H9 (cell line): Measurements from ENCODE around the gene AKR1B15. TPM values are rescaled to one million over a fixed set of nuclear protein-coding genes. Genes with fewer than 3 reads are reported as not detected.

Source experiments
- DNase-seq: peaks from one replicate; pipeline ENCODE4 v3.0.0-alpha.2; 2017
- H2AFZ ChIP-seq: one replicate; pipeline ENCODE4 v1.6.1; 2013; ENCODE audit warnings: mild to moderate bottlenecking, low read length, control low read depth, moderate library complexity
- H2AK5ac ChIP-seq: 2 replicates; pipeline ENCODE4 v1.6.1; 2013; ENCODE audit warnings: low read length, control low read depth, mixed read lengths; ENCODE audit not compliant: insufficient read length
- H2BK120ac ChIP-seq: one replicate; pipeline ENCODE4 v1.6.1; 2013; ENCODE audit warnings: low read depth, mild to moderate bottlenecking, low read length, control low read depth, inconsistent platforms; ENCODE audit not compliant: poor library complexity, severe bottlenecking
- H2BK12ac ChIP-seq: 2 replicates; pipeline ENCODE4 v1.6.1; 2013; ENCODE audit warnings: low read length, control low read depth, mixed read lengths, low read depth; ENCODE audit not compliant: insufficient read length
- H2BK15ac ChIP-seq: 2 replicates; pipeline ENCODE4 v1.6.1; 2013; ENCODE audit warnings: low read depth, low read length, control low read depth
- H2BK20ac ChIP-seq: one replicate; pipeline ENCODE4 v1.6.1; 2013; ENCODE audit warnings: low read depth, mild to moderate bottlenecking, low read length, control low read depth, inconsistent platforms; ENCODE audit not compliant: poor library complexity, severe bottlenecking
- H2BK5ac ChIP-seq: 2 replicates; pipeline ENCODE4 v1.6.1; 2013; ENCODE audit warnings: low read length, control low read depth, mixed read lengths; ENCODE audit not compliant: insufficient read length
- H3K14ac ChIP-seq: 2 replicates; pipeline ENCODE4 v1.6.1; 2013; ENCODE audit warnings: low read length, control low read depth; ENCODE audit not compliant: insufficient read depth
- H3K18ac ChIP-seq: 2 replicates; pipeline ENCODE4 v1.6.1; 2013; ENCODE audit warnings: low read depth, mild to moderate bottlenecking, mixed read lengths, low read length, control low read depth; ENCODE audit not compliant: insufficient read length
- H3K23ac ChIP-seq: 2 replicates; pipeline ENCODE4 v1.6.1; 2013; ENCODE audit warnings: low read length, control low read depth, mixed read lengths, low read depth; ENCODE audit not compliant: insufficient read length
- H3K23me2 ChIP-seq: 2 replicates; pipeline ENCODE4 v1.6.1; 2013; ENCODE audit warnings: low read depth, mild to moderate bottlenecking, mixed read lengths, low read length, control low read depth; ENCODE audit not compliant: insufficient read length, poor library complexity, severe bottlenecking
- H3K27ac ChIP-seq: 2 replicates; pipeline ENCODE4 v1.5.1; 2013; ENCODE audit warnings: low read length, control low read depth, mixed read lengths, low read depth; ENCODE audit not compliant: insufficient read length
- H3K27me3 ChIP-seq: 2 replicates; pipeline ENCODE4 v1.6.1; 2013; ENCODE audit warnings: low read length, control low read depth, inconsistent platforms; ENCODE audit not compliant: insufficient read depth
- H3K4ac ChIP-seq: 2 replicates; pipeline ENCODE4 v1.6.1; 2013; ENCODE audit warnings: low read depth, mild to moderate bottlenecking, control low read depth, inconsistent platforms, low read length, moderate library complexity
- H3K4me1 ChIP-seq: 2 replicates; pipeline ENCODE4 v1.6.1; 2013; ENCODE audit warnings: low read length, control low read depth, inconsistent platforms; ENCODE audit not compliant: insufficient read depth
- H3K4me2 ChIP-seq: 2 replicates; pipeline ENCODE4 v1.6.1; 2013; ENCODE audit warnings: low read length, control low read depth, mixed read lengths; ENCODE audit not compliant: insufficient read length, insufficient read depth
- H3K56ac ChIP-seq: 2 replicates; pipeline ENCODE4 v1.6.1; 2013; ENCODE audit warnings: low read depth, mild to moderate bottlenecking, mixed read lengths, low read length, control low read depth; ENCODE audit not compliant: insufficient read length
- H3K79me1 ChIP-seq: 2 replicates; pipeline ENCODE4 v1.6.1; 2013; ENCODE audit warnings: low read depth, mild to moderate bottlenecking, moderate library complexity, low read length, control low read depth, inconsistent platforms; ENCODE audit not compliant: insufficient read depth, poor library complexity, severe bottlenecking
- H3K79me2 ChIP-seq: 2 replicates; pipeline ENCODE4 v1.6.1; 2013; ENCODE audit warnings: low read length, control low read depth, inconsistent platforms; ENCODE audit not compliant: insufficient read depth
- H3K9ac ChIP-seq: 2 replicates; pipeline ENCODE4 v1.6.1; 2013; ENCODE audit warnings: low read length, control low read depth, mixed read lengths; ENCODE audit not compliant: insufficient read length; ENCODE audit errors: extremely low read depth
- H3K9me3 ChIP-seq: one replicate; pipeline ENCODE4 v1.6.1; 2013; ENCODE audit warnings: low read depth, low read length, inconsistent platforms; ENCODE audit not compliant: control insufficient read depth
- H3T11ph ChIP-seq: one replicate; pipeline ENCODE4 v1.6.1; 2013; ENCODE audit warnings: mild to moderate bottlenecking, low read length, control low read depth, inconsistent platforms
- H4K20me1 ChIP-seq: one replicate; pipeline ENCODE4 v1.6.1; 2013; ENCODE audit not compliant: control insufficient read depth, insufficient read length, insufficient read depth
- H4K5ac ChIP-seq: 2 replicates; pipeline ENCODE4 v1.6.1; 2013; ENCODE audit warnings: low read depth, mild to moderate bottlenecking, mixed read lengths, low read length, control low read depth; ENCODE audit not compliant: insufficient read length
- H4K8ac ChIP-seq: replicated peaks from 2 replicates; pipeline ENCODE4 v1.6.1; 2013; ENCODE audit warnings: low read length, control low read depth, mixed read lengths, low read depth; ENCODE audit not compliant: insufficient read length
- H4K91ac ChIP-seq: 2 replicates; pipeline ENCODE4 v1.6.1; 2013; ENCODE audit warnings: low read depth, mild to moderate bottlenecking, moderate library complexity, mixed read lengths, low read length, control low read depth; ENCODE audit not compliant: insufficient read length
- H3K27ac Mint-ChIP-seq, 3 experiments: 2 replicates in 2 of 3; 3 replicates in 1 of 3; pipeline ENCODE4 v1.8.0; 2020 to 2021; ENCODE audit warnings: mixed read lengths in 3 of 3, mild to moderate bottlenecking in 1 of 3, moderate library complexity in 1 of 3
- H3K27me3 Mint-ChIP-seq: 2 replicates; pipeline ENCODE4 v1.8.0; 2021; ENCODE audit warnings: low read depth, mild to moderate bottlenecking, moderate library complexity, mixed read lengths
- H3K36me3 Mint-ChIP-seq, 3 experiments: 2 replicates in 2 of 3; 3 replicates in 1 of 3; pipeline ENCODE4 v1.8.0; 2020 to 2021; ENCODE audit warnings: low read depth in 3 of 3, mixed read lengths in 3 of 3; ENCODE audit not compliant: insufficient read depth in 1 of 3
- H3K4me1 Mint-ChIP-seq, 2 experiments: 2 replicates each; pipeline ENCODE4 v1.8.0; 2020; ENCODE audit warnings: mixed read lengths in 2 of 2
- H3K4me3 Mint-ChIP-seq, 2 experiments: 2 replicates in 1 of 2; 3 replicates in 1 of 2; pipeline ENCODE4 v1.8.0; 2020 to 2021; ENCODE audit warnings: mild to moderate bottlenecking in 2 of 2, mixed read lengths in 2 of 2, moderate library complexity in 1 of 2
- H3K9me3 Mint-ChIP-seq, 2 experiments: 2 replicates in 1 of 2; 3 replicates in 1 of 2; pipeline ENCODE4 v1.8.0; 2020; ENCODE audit warnings: mild to moderate bottlenecking in 2 of 2, mixed read lengths in 2 of 2, moderate library complexity in 1 of 2
- WGBS: extraction: QIAGEN DNeasy Blood & Tissue Kit; methylation state at CpG from one replicate; pipeline ENCODE4 v1.1.7; 2013; ENCODE audit warnings: missing lambda C conversion rate, low lambda C conversion rate, mixed read lengths; ENCODE audit not compliant: insufficient read length; ENCODE audit errors: extremely low coverage; 5-methylcytosine and 5-hydroxymethylcytosine counted together
- total RNA-seq: library from RNA; stranded (reverse); gene quantifications from 2 replicates; pipeline ENCODE4 v1.2.1, GENCODE V29; 2021
- TF ChIP-seq, protein P1 (sequence below): fragments of 200-600 bp; sonication (generic); conservative IDR thresholded peaks from 3 replicates; pipeline ENCODE4 v1.8.0; 2021; ENCODE audit warnings: antibody characterized with exemption, mild to moderate bottlenecking

The AKR1B15 gene
- total RNA-seq, 1 experiment from 2014 or later = not detected

- Histone ChIP-seq H3K79me2 (no peaks in the 10 kb centered on the region), H3K23me2 (no peaks in the 10 kb centered on the region), H3K79me1 (no peaks in the 10 kb centered on the region), H2AK5ac (no peak overlapping the region), H3K27ac (no peak overlapping the region), H3K4me1 (no peaks in the 10 kb centered on the region), H4K91ac (no peak overlapping the region), H3K9me3 (no peaks in the 10 kb centered on the region), H3K4me2 (no peak overlapping the region), H3K27me3 (no peaks in the 10 kb centered on the region), H3K9ac (no peak overlapping the region), H2AFZ (no peak overlapping the region), H2BK12ac (no peak overlapping the region), H4K5ac (no peak overlapping the region), H2BK5ac (no peak overlapping the region), H3T11ph (no peak overlapping the region), H2BK20ac (no peak overlapping the region), H3K56ac (no peak overlapping the region), H3K23ac (no peak overlapping the region), H4K20me1 (peaks cover 2% of the 10 kb centered on the region), H4K8ac (no peak overlapping the region), H3K18ac (no peak overlapping the region), H2BK15ac (no peak overlapping the region), H3K4ac (no peak overlapping the region), H3K14ac (no peak overlapping the region), H2BK120ac (no peak overlapping the region)
- Mint-ChIP-seq H3K9me3 (no peaks in the 10 kb centered on the region), H3K27me3 (peaks cover 22% of the 10 kb centered on the region), H3K4me3 (no peak overlapping the region), H3K27ac (no peak overlapping the region; a peak in 1 of 7 replicates), H3K4me1 (peaks cover 4 to 7% of the 10 kb centered on the region in 2 experiments), H3K36me3 (no peaks in the 10 kb centered on the region)
- DNase-seq = no peak
- TF ChIP-seq, protein P1, sequence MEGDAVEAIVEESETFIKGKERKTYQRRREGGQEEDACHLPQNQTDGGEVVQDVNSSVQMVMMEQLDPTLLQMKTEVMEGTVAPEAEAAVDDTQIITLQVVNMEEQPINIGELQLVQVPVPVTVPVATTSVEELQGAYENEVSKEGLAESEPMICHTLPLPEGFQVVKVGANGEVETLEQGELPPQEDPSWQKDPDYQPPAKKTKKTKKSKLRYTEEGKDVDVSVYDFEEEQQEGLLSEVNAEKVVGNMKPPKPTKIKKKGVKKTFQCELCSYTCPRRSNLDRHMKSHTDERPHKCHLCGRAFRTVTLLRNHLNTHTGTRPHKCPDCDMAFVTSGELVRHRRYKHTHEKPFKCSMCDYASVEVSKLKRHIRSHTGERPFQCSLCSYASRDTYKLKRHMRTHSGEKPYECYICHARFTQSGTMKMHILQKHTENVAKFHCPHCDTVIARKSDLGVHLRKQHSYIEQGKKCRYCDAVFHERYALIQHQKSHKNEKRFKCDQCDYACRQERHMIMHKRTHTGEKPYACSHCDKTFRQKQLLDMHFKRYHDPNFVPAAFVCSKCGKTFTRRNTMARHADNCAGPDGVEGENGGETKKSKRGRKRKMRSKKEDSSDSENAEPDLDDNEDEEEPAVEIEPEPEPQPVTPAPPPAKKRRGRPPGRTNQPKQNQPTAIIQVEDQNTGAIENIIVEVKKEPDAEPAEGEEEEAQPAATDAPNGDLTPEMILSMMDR = peak; percentile 84
- WGBS = no CpG with 5 or more reads among the region's 4 CpGs
Measured at GRCh38 chr7:134514663-134515062, 34.2 kb upstream of the AKR1B15 start.
